ENCODE data around the gene STX11.
"Not testable (repeated sequence)": the region's sequence is repeated elsewhere in the genome, so short reads cannot be mapped to it uniquely, and the experiment has no call there.

Gene STX11

GRCh38 chr6:144131248-144131709, 19.0 kb upstream of the STX11 start:
- no peak overlapping the region for H3K4me3 ChIP-seq (ENCODE audit: low read depth, low read length)
- TF ChIP-seq CTCF (IDR thresholded peaks at IDR 0.05; ENCODE audit: low read depth, low read length) = no peak

- not testable (repeated sequence) for H3K4me3 ChIP-seq (ENCODE audit: low read depth, low read length)
These were observed 18.1 kb upstream of the STX11 start for GRCh38 chr6:144132167-144132690.

GRCh38 chr6:144133225-144133821, 17.0 kb upstream of the STX11 start:
- TF ChIP-seq CTCF (IDR thresholded peaks at IDR 0.05; ENCODE audit: low read depth, low read length) = no peak
- no peak overlapping the region for H3K4me3 ChIP-seq (ENCODE audit: low read depth, low read length)

DNA sequence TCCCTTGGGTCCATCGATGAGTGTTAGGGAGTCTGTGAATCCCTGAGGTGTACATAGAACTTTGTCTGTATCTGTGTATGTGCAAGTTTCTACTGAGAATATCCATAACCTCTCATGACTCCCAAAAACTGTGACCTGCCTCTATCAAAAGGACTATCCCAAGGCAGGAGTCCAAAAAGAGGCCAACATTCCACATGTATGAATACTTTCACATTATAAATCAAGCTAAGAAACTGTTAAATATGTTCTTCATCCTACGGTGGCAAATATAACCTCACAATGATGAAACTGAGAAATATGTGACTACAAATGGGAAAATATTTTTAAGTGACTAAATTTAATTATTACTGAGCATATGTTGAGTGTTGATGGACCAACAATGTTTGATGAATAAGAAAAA, 16.1 kb upstream of the STX11 start:
- TF ChIP-seq CTCF (IDR thresholded peaks at IDR 0.05; ENCODE audit: low read depth, low read length) = no peak
- H3K4me3 ChIP-seq (ENCODE audit: low read depth, low read length) = no peak overlapping the region

DNA sequence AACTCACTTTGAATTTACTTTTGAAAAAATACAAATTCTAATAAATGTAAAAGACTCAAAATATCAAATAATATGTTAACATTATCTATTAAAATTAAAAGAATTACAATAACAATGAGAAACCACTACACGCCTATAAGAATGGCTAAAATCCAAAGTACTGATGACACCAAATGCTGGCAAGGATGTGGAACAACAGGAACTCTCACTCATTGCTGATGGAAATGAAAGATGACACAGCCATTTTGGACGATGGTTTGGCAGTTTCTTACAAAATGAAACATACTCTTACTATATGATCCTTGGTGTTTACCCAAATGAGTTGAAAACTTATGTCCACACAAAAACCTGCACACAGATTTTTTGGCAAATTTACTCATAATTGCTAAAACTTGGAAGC, 15.6 kb upstream of the STX11 start:
- no peak overlapping the region for H3K4me3 ChIP-seq (ENCODE audit: low read depth, low read length)
- no peak for TF ChIP-seq CTCF (IDR thresholded peaks at IDR 0.05; ENCODE audit: low read depth, low read length)

- no peak overlapping the region for H3K4me3 ChIP-seq (ENCODE audit: low read depth, low read length)
- TF ChIP-seq CTCF (IDR thresholded peaks at IDR 0.05; ENCODE audit: low read depth, low read length) = no peak
These were observed 11.8 kb upstream of the STX11 start for GRCh38 chr6:144138542-144138941.

DNA sequence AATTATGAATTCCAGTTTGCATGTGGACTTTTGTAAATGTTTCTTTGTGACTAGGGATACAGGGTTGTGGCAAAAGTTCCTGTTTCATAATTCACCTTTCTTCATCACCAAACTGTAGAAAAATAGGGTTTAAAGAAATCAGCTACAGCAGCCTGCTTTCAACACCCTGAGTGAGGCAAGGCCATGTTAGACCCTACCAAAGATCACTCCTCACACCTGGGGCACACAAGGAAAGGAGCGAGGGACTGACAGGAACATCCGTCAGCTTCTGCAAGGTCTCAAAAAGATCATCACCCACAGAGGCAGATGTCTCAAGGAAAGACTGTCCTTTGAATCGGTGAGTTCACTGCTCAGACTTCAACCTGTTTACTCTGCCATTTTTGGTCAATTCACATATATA, 10.5 kb upstream of the STX11 start:
- H3K4me3 ChIP-seq (ENCODE audit: low read depth, low read length) = no peak overlapping the region
- no peak for TF ChIP-seq CTCF (IDR thresholded peaks at IDR 0.05; ENCODE audit: low read depth, low read length)

GRCh38 chr6:144140867-144141266, 9.4 kb upstream of the STX11 start:
- TF ChIP-seq CTCF (IDR thresholded peaks at IDR 0.05; ENCODE audit: low read depth, low read length) = no peak
- no peak overlapping the region for H3K4me3 ChIP-seq (ENCODE audit: low read depth, low read length)
